Measurements from ENCODE around the gene RPL10.

Gene RPL10

DNA sequence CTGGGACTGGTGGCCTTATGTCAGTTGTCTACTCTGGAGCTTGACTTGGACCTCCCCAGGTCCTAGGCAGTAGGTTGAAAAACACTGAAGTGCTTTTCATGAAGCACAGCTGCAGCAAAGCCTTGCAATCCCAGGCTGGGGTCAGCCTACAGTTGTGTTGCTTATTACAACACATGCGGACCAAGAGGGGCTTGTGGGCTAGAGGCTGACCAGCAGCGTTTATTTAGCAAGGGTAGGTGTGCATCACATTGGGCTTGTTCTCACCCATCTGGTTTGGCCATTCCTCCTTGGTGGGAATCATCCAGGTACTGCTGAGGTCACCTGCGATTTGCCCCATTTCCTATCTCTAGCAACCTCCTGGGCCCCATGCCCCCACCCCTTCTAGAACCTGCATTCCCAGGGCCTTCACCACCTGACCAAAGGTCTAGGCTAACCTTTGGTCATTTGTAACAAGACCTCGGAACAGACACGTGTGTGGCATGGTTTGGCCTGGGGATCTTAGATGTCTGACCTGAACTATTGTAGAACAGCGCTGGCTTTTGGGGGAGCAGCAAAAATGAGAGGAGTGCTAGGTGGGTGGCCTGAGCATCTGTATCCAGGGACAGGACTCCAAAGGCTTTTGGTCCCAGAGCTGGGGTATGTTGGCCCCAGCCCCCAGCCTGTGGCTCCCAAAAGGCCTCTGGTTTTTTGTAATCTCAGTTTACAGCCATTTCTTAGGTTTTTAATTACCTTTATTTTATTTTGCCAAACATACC, 3.0 kb downstream of the RPL10 start:
- no peak for DNase-seq (ENCODE audit: low read depth in 3 of 3)

- no peak for DNase-seq (ENCODE audit: low read depth in 3 of 3)
Measured at GRCh38 chrX:154401918-154402621, 3.9 kb downstream of the RPL10 start.

- DNase-seq (ENCODE audit: low read depth in 3 of 3): no peak
Measured at GRCh38 chrX:154402622-154403127, 4.5 kb downstream of the RPL10 start.

DNA sequence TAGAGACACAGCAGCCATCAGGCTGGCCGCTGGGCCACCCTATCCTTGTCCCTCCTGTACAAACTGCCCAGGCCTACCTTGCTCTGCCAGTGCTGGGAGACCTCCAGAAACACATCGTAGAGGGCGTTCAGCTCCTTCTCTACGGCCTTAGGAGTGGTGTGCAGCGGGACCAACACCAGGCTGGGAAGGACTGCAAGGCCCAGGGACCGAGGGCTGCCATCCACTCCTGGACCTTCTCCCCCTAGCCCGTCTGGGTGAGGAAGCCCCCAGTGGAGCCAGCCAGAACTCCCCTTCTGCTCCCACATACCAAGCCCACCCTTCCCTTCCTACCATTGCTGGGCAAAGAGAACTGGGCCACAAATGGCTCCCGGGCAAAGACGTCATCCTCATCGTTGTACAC, 5.0 kb downstream of the RPL10 start:
- DNase-seq (ENCODE audit: low read depth in 3 of 3): no peak

GRCh38 chrX:154403858-154404257, 5.7 kb downstream of the RPL10 start:
- no peak for DNase-seq (ENCODE audit: low read depth in 3 of 3)

GRCh38 chrX:154404625-154405192, 6.5 kb downstream of the RPL10 start:
- DNase-seq (ENCODE audit: low read depth in 3 of 3): no peak

DNA sequence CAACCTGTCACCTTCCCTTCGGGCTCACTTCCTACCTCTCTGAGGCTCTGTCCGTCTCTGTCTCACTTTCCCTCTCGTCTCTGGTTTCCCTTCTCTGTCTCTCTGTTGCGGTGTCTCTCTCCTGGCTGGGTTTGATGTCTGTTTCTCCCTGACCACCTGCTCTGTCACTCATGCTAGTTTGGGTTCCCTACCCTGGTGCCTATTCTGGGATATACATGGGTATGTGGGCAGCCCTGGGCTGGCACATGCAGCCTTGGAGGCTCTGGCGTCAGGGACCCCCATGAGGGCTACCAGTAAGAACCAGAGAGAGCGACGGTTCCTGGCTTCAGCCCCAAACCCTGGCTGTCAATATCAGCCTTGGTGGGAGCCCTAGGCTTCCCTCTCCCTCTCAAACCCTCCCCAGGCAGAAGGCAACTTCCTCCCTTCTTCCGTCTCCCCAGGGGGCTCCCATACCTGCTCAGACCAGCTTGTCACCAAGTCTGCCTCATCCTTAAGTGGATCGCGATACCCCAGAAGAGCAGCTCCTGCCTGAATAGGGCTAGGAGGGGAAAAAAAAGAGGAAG, 10.6 kb downstream of the RPL10 start:
- DNase-seq (ENCODE audit: low read depth in 3 of 3): no peak

GRCh38 chrX:154409222-154409871, 11.2 kb downstream of the RPL10 start, which contains the start of gene DNASE1L1:
TSS of gene DNASE1L1 (minus strand) at chrX:154409254. CDS start at chrX:154405568, 3,686 bp downstream.
- DNase-seq (ENCODE audit: low read depth in 3 of 3): no peak

DNA sequence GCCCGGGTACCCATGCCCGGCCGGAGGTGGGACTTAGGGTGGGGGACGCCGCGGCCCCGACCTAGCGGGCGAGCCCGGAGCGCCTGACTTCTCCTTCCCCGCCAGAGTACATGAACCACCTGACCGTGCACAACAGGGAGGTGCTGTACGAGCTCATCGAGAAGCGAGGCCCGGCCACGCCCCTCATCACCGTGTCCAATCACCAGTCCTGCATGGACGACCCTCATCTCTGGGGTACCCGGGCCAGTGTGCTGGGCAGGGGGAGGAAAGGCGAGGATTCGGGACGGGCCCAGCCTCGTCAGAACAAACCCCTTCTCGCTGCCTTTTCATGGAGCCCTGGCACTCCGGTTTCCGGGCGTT, 13.8 kb downstream of the RPL10 start:
- DNase-seq (ENCODE audit: low read depth in 3 of 3): peak in 1 of 3 experiments; percentile 65

GRCh38 chrX:154412468-154412867, 14.3 kb downstream of the RPL10 start:
- DNase-seq (ENCODE audit: low read depth in 3 of 3): no peak

GRCh38 chrX:154413142-154413541, 15.0 kb downstream of the RPL10 start:
- DNase-seq (ENCODE audit: low read depth in 3 of 3): no peak

- no peak for DNase-seq (ENCODE audit: low read depth in 3 of 3)
Measured at GRCh38 chrX:154417157-154417556, 19.0 kb downstream of the RPL10 start.

- no peak for DNase-seq (ENCODE audit: low read depth in 3 of 3)
Measured at GRCh38 chrX:154419189-154419588, 21.0 kb downstream of the RPL10 start.

GRCh38 chrX:154419688-154420401, 21.7 kb downstream of the RPL10 start:
- DNase-seq (ENCODE audit: low read depth in 3 of 3): no peak

DNA sequence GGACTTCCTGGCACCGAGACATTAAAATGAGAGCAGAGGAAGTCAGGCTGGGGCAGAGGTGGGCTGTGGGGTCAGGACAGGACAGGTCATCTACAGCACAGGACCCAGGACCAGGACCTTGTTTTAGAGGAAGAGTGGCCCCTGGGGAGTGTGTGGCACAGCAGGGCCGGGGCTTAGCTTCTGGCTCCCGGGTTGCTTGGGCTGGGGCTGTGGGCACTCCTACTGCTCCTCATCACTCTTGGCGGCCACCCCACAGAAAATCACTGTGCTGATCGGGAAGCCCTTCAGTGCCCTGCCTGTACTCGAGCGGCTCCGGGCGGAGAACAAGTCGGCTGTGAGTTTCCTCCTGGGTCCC, 22.2 kb downstream of the RPL10 start:
- DNase-seq (ENCODE audit: low read depth in 3 of 3): no peak

DNA sequence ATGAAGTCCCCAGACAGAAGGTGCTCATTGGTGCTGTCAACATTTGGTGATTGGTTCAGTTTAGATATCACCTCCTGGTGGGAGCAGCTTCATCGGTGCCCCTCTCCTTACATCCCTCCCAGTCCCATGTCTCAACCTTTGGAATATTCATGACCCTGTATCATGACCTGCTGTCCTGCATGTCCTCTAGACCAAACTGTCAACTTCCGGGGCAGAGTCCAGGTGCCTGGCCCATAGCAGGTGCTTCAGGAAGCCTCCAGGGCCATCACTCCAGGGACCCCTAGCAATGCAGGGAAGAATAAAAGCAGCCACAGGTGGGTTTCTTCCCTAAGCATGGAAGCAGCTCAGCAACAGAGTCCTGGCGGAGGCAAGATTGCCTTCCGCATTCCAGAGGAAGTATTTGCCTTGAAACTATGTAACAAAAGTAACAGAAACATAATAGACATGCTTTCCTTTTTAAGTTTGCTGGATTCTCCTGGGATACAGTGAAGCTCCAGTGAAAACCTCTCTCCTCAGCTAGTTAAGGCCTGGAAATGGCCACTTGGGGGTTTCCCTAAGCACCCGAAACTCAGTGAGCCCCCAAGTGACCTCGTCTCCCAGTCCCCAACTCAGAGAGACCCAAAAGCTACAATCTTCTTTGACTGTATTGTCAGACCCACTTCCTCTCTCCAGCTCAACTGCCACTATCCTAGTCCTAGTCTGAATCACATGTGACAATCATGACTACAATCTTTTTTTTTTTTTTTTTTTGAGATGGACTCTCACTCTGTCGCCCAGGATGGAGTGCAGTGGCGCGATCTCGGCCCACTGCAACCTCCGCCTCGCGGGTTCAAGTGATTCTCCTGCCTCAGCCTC, 29.0 kb downstream of the RPL10 start:
- no peak for DNase-seq (ENCODE audit: low read depth in 3 of 3)

DNA sequence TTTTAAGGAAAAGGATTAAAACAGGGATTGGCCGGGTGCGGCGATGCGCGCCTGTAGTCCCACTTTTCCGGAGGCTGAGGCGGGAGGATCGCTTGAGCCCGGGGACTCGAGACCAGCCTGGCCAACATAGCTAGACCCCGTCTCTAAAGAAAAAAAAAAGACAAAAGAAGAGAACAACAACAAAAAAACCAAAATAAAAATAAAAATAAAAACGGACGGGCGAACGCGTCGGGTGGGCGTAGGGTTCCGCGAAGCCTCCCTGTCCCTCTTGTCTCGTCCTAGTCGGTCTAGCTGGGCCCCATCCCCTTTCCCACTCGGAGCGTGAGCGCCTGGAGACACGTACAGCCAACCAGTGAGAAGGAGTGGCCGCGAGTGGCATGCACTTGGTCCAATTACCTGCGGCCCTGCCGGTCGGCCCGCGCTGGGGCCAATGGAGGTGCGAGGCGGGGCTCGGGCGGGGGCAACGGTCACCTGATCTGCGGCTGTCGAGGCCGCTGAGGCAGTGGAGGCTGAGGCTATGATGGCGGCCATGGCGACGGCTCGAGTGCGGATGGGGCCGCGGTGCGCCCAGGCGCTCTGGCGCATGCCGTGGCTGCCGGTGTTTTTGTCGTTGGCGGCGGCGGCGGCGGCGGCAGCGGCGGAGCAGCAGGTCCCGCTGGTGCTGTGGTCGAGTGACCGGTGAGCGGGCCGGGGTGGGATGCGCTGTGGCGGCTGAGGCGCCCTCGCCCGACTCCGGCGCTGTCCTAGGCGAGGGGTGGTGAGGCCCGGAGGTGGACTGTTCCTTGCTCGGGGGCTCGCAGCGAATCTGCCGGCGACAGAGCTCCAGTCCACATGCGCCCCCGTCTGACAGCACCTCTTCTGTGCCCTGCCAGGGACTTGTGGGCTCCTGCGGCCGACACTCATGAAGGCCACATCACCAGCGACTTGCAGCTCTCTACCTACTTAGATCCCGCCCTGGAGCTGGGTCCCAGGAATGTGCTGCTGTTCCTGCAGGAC, 30.3 kb downstream of the RPL10 start, which contains the start of gene ATP6AP1:
Gene ATP6AP1 (plus strand): TSS at position 502 of the 996 bp plus-strand sequence. CDS start 16 bp downstream, at position 518.
- DNase-seq (ENCODE audit: low read depth in 3 of 3): peak; percentile 69 to 89 (median 73)

DNA sequence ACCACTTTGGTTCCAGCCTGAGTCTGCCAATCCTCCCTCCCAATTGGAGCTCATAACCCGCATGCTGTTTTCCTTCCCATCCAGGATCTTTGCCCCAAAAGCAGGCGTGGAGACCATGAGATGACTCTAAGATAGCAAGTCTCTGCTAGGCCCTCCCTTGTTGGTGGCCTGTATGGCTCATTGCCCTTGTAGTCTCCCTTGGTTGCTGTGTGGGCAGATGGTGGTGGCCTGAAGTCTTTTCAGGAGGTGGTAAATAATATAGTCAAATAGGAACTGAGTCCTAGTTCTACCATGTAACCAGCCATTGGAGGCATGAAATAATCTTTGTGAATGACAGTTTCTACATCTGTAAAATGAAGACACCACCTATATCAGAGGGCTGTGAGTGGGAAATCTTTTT, 31.5 kb downstream of the RPL10 start:
- DNase-seq (ENCODE audit: low read depth in 3 of 3): no peak

GRCh38 chrX:154430479-154430878, 32.3 kb downstream of the RPL10 start:
- no peak for DNase-seq (ENCODE audit: low read depth in 3 of 3)

Data from stimulated activated CD4-positive, alpha-beta T cell treated with anti-CD3 and anti-CD28 coated beads, TNF-alpha, amount 100 ng/mL, for 24 hours (primary cell).